Heart left ventricle (tissue), 16 donors: Measurements from ENCODE around the gene ZP1. TPM values are rescaled to one million over a fixed set of nuclear protein-coding genes. Genes with fewer than 3 reads are reported as not detected.

Experiments
- ATAC-seq, 4 donors: fragments of 200-7000 bp; cut with Tn5 transposase; one replicate each; pipeline ENCODE4 v1.9.1; 2020 to 2022; ENCODE audit warnings: moderate library complexity in 4 of 4, mild to moderate bottlenecking in 3 of 4, moderate number of reproducible peaks in 1 of 4
- DNase-seq, 5 donors: peaks; one replicate each; pipeline ENCODE4 v3.0.0-alpha.2; 2020
- H3K27ac ChIP-seq, 12 donors: fragments of 200-600 bp; sonication (generic) in 4 of 12; one replicate each; pipeline versions ENCODE4 v1.5.0 to v1.8.0; 2016 to 2022; ENCODE audit warnings: mild to moderate bottlenecking in 2 of 12
- H3K27me3 ChIP-seq, 9 donors: fragments of 200-600 bp; sonication (generic) in 2 of 9; one replicate each; pipeline versions ENCODE4 v1.5.1 to v1.8.0; 2016 to 2022; ENCODE audit warnings: mild to moderate bottlenecking in 3 of 9
- H3K36me3 ChIP-seq, 9 donors: fragments of 200-600 bp; sonication (generic) in 2 of 9; one replicate each; pipeline versions ENCODE4 v1.5.0 to v1.8.0; 2018 to 2022; ENCODE audit warnings: mild to moderate bottlenecking in 2 of 9
- H3K4me1 ChIP-seq, 12 donors: fragments of 200-600 bp; sonication (generic) in 4 of 12; one replicate each; pipeline versions ENCODE4 v1.5.0 to v1.8.0; 2016 to 2022; ENCODE audit warnings: mild to moderate bottlenecking in 3 of 12
- H3K4me3 ChIP-seq, 12 donors: fragments of 200-600 bp; sonication (generic) in 4 of 12; one replicate each; pipeline versions ENCODE4 v1.5.0 to v1.8.0; 2017 to 2022; ENCODE audit warnings: mild to moderate bottlenecking in 9 of 12, moderate library complexity in 4 of 12
- H3K9me3 ChIP-seq, 12 donors: fragments of 200-600 bp; sonication (generic) in 4 of 12; one replicate each; pipeline versions ENCODE4 v1.5.0 to v1.8.0; 2016 to 2022; ENCODE audit warnings: mild to moderate bottlenecking in 1 of 12
- POLR2A ChIP-seq, 2 donors: fragments of 450-650 bp; IDR thresholded peaks; one replicate each; pipeline ENCODE4 v1.6.1; 2017; ENCODE audit warnings: antibody characterized with exemption in 2 of 2, mild to moderate bottlenecking in 2 of 2, moderate library complexity in 2 of 2
- WGBS, 4 donors: extraction: QIAGEN DNeasy Blood & Tissue Kit in 2 of 4; methylation state at CpG; one replicate each; pipeline versions ENCODE4 v1.1.5 to v1.1.7; 2013 to 2018; 5-methylcytosine and 5-hydroxymethylcytosine counted together
- intact Hi-C, 10 donors: fragments of 100-400 bp; cut with DNase I; formaldehyde crosslinking; loops; one replicate each; pipeline versions ENCODE4 v1.11.1 to v1.14.2; 2022
- polyA plus RNA-seq, 2 donors: library from polyadenylated mRNA; stranded (reverse); fragments of 200-250 nt; gene quantifications; one replicate each; pipeline ENCODE4 v1.2.3, GENCODE V29; 2013
- total RNA-seq, 9 donors: library from RNA; depleted of rRNA in 2 of 9; stranded (reverse); fragments of >200 nt in 2 of 9; fragmentation: NEBNext Ultra II Directional in 3 of 9; extraction: Animal tissue kit (Norgen Biotek cat#: 25700) in 3 of 9; gene quantifications; one replicate each; pipeline versions ENCODE4 v1.1.0 to v1.2.4, GENCODE V29; 2016 to 2023
- TF ChIP-seq, protein P1 (sequence below), 12 donors: fragments of 200-600 bp; sonication (generic) in 4 of 12; IDR thresholded peaks; one replicate each; pipeline versions ENCODE4 v1.5.0 to v1.8.0; 2018 to 2022; ENCODE audit warnings: antibody characterized with exemption in 12 of 12, mild to moderate bottlenecking in 5 of 12
- donor health status: ischemic (EF 13 %, LVEDD 7.1; RV severe dilation, severe dysfunction).
- donor health status: healthy with polysubstance abuse.
- donor health status: DM: no; HTN: yes; CAD: no.
- donor health status: DM: no; HTN: no; CAD: no.
- donor health status: ischemic (EF 25% LVEDD 6.9; RV normal size, moderate dysfunction).
- donor health status: ischemic (EF 25% LVEDD 5.7; RV mildly dilated, moderate dysfunction).
- donor health status: healthy.
- donor health status: DM: yes; HTN: yes; CAD: no.
- donor health status: ischemic (EF 35%, LVEDD 5.7; RV mildly dilated, moderate dysfunction).
- donor health status: nonischemic (EF 11% LVEDD 7.7; RV severe dilation, severe dysfunction).
- donor health status: DM: yes; HTN: yes; CAD: no.
- donor health status: PGD.
- donor health status: ischemic (EF 29% LVEDD 5.4; RV normal size, mild dysfunction).
- donor health status: nonischemic (EF 23%, LVEDD 6.1; RV moderate dilation, normal function).

ZP1 gene
- total and polyA plus RNA-seq, 11 donors = 0.15 to 0.95 (median 0.32) TPM; not detected in 7

DNA sequence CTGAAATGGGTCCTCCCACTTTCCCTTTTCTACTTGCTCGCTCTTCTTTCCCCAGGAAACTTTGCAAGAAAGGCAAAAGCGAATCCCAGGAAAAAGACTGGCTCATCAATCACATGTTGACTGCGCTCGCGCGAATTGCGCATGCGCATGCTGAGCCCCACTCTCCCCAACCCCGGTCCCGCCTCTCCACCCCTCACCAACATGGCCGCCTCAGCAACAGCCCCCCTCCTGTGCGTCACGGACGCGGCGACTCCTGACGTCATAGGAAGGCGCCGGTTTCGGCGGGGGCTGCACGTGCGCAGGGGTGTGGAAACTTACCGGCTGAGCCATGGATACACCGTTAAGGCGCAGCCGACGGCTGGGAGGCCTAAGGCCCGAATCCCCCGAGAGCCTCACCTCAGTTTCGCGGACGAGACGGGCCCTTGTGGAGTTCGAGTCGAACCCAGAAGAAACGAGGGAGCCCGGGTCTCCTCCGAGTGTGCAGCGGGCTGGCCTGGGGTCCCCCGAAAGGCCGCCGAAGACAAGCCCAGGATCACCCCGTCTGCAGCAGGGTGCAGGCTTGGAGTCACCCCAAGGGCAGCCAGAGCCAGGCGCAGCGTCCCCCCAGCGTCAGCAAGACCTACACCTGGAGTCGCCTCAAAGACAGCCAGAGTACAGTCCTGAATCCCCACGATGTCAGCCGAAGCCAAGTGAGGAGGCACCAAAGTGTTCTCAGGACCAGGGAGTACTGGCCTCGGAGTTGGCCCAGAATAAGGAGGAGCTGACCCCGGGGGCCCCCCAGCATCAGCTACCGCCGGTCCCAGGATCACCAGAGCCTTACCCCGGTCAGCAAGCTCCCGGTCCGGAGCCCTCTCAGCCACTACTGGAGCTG, 25.3 kb upstream of the ZP1 start, which contains the start of gene CCDC86:
Gene CCDC86 (plus strand): TSS at position 317 of the 871 bp plus-strand sequence. CDS start 12 bp downstream, at position 329.
- Histone ChIP-seq H3K9me3 (no peaks in the 10 kb centered on the region), H3K4me1 (peaks cover 3 to 51% (median 32%) of the 10 kb centered on the region in 12 donors), H3K36me3 (peaks cover 0 to 7% (median 0%) of the 10 kb centered on the region in 9 donors), H3K27ac (peak within 1 kb of the TSS; percentile 60 to 91 (median 78)), H3K27me3 (no peaks in the 10 kb centered on the region), H3K4me3 (peak within 1 kb of the TSS; percentile 36 to 94 (median 81))
- intact Hi-C loops = loop anchor here in 3 of 10 donors (2.0 to 5.0 kb wide), 2 partner anchors 35 to 65 kb away; partner anchors contain the start of gene PRPF19 (in 1 of the 3)
- peak; percentile 95 to 98 (median 95) for ATAC-seq
- 0 to 1% (median 0%) methylated on average over 25 to 57 of the region's 57 CpGs for WGBS, 4 donors
- DNase-seq = peak; percentile 96 to 98 (median 97)
- TF ChIP-seq, protein P1, sequence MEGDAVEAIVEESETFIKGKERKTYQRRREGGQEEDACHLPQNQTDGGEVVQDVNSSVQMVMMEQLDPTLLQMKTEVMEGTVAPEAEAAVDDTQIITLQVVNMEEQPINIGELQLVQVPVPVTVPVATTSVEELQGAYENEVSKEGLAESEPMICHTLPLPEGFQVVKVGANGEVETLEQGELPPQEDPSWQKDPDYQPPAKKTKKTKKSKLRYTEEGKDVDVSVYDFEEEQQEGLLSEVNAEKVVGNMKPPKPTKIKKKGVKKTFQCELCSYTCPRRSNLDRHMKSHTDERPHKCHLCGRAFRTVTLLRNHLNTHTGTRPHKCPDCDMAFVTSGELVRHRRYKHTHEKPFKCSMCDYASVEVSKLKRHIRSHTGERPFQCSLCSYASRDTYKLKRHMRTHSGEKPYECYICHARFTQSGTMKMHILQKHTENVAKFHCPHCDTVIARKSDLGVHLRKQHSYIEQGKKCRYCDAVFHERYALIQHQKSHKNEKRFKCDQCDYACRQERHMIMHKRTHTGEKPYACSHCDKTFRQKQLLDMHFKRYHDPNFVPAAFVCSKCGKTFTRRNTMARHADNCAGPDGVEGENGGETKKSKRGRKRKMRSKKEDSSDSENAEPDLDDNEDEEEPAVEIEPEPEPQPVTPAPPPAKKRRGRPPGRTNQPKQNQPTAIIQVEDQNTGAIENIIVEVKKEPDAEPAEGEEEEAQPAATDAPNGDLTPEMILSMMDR (IDR thresholded peaks at IDR 0.05) = no peak
- TF ChIP-seq POLR2A (IDR thresholded peaks at IDR 0.05) = peak in 1 of 2 donors; percentile 60

DNA sequence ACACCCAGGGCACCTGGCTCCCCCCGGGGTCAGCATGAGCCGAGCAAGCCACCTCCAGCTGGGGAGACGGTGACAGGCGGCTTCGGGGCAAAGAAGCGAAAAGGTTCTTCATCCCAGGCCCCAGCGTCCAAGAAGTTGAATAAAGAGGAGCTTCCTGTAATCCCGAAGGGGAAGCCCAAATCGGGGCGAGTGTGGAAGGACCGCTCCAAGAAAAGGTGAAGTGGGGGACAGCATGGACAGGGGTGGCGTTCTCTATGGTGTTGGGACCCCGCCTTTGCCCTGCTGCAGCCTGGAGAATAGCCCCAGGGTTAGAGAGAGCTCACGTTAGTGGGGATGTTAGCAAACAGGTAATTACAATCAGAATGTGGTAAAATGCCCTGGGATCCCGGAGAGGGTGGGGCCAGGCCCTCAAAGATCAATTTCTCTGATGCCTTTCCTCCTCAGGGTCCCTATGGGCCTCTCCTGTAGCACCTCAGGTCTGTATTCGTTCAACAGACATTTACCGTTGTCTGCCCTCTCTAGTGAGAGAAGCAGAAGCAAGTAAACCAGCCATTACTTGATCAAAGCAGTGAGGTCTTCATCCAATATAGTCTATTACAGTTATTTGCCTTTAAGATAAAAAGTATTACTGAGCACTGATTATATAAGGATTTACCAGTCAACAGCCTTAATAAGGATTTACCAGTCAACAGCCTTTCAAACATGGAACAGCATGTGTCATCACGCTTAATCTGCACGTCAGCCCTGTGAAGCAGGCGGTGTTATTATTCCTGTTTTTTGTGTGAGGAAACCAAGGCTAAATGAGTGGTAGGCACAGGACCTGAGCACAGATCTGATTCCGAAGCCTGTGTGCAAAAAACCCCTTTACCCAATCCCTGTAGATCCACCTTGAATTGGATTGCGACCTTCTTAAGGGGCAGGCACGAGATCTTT, 24.4 kb upstream of the ZP1 start:
- WGBS, 4 donors = 15 to 18% (median 17%) methylated on average over 23 of the region's 23 CpGs
- H3K9me3 ChIP-seq = no peaks in the 10 kb centered on the region
- no peaks in the 10 kb centered on the region for H3K27me3 ChIP-seq
- peak overlapping the region in 11 of 12 donors; percentile 63 to 91 (median 78) for H3K27ac ChIP-seq
- DNase-seq = no peak
- H3K4me1 ChIP-seq = peaks cover 3 to 51% (median 32%) of the 10 kb centered on the region in 12 donors
- no peak for ATAC-seq
- intact Hi-C loops = loop anchor here in 2 of 10 donors (5.0 kb wide), 1 partner anchor 34 kb away; no protein-coding TSS in a partner anchor
- H3K36me3 ChIP-seq = peaks cover 0 to 14% (median 6%) of the 10 kb centered on the region in 9 donors
- H3K4me3 ChIP-seq = peak overlapping the region; percentile 36 to 94 (median 81)
- no peak for TF ChIP-seq POLR2A (IDR thresholded peaks at IDR 0.05)

DNA sequence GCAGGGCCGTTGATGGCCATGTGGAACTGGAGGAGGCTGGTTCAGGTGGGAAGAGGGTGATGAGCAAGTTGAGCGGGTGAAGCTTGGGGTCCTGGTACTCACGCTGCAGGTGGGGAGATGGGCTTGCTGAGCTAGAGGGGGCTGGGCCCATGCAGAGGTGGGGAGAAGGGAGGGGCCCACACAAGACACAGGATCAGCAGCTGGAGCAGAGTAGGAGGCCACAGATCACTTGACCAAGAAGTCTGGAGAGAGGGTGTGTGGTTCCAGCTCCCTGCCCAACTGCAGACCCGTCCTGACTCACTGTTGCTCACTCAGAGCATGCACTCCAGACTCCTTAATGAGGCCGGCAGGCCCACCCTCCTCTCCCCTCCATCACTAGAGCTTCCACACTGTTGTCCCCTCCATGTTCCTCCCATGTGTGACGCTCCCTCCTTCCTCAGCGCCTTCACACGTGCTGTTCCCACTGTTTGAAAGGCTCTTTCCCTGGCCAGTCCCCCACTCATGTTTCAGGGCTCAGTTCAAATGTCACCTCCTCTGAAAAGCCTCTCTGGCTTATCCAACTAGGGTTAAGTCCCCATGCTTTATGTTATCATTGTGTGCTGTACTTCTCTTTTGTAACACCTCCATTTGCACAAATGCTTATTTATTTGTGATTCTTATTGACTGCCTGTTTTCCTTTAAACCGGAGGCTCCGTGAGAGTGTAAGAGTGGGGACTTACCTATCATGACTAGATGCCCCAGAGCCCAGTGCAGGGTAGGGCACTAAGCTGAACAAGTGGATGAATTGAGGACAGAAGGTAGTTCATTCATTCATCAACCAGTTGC, 23.1 kb upstream of the ZP1 start:
- 70 to 71% (median 70%) methylated on average over 9 to 10 of the region's 10 CpGs for WGBS, 4 donors
- Histone ChIP-seq H3K4me1 (peaks cover 3 to 51% (median 32%) of the 10 kb centered on the region in 12 donors), H3K27ac (no peak overlapping the region)

More for the DNA sequence above, 23.1 kb upstream of the ZP1 start:
- Histone ChIP-seq H3K4me3 (peak overlapping the region in 7 of 12 donors; percentile 73 to 94 (median 84)), H3K27me3 (no peaks in the 10 kb centered on the region), H3K36me3 (peaks cover 0 to 27% (median 20%) of the 10 kb centered on the region in 9 donors), H3K9me3 (no peaks in the 10 kb centered on the region)
- ATAC-seq (no peak), DNase-seq (no peak)
- no peak for TF ChIP-seq POLR2A (IDR thresholded peaks at IDR 0.05)
- TF ChIP-seq, protein P1 (IDR thresholded peaks at IDR 0.05) = no peak
- intact Hi-C loops = loop anchor here in 2 of 10 donors (5.0 kb wide), 1 partner anchor 33 kb away; no protein-coding TSS in a partner anchor
